HepG2 (cell line): Measurements from ENCODE around the gene LRRC45. TPM values are rescaled to one million over a fixed set of nuclear protein-coding genes. Genes with fewer than 3 reads are reported as not detected.
A peak's percentile ranks its signal among the peaks of the same experiment; 100 is the strongest.

Experiments
- CAMTA2 ChIP-seq: sonication (generic); formaldehyde crosslinking; IDR thresholded peaks from 2 replicates; pipeline ENCODE4 v1.4.0; 2020; ENCODE audit warnings: mild to moderate bottlenecking, missing genetic modification reagents, borderline replicate concordance
- CCDC6 ChIP-seq: sonication (generic); formaldehyde crosslinking; IDR thresholded peaks from 2 replicates; pipeline ENCODE4 v1.8.1; 2022; ENCODE audit warnings: mild to moderate bottlenecking, missing genetic modification reagents, moderate library complexity
- DMAP1 ChIP-seq: IDR thresholded peaks from 2 replicates; pipeline ENCODE4 v1.6.1; 2016
- MEF2D ChIP-seq: sonication (generic); formaldehyde crosslinking; IDR thresholded peaks from 2 replicates; pipeline ENCODE4 v1.5.1; 2020; ENCODE audit warnings: mild to moderate bottlenecking, missing genetic modification reagents
- NFIB ChIP-seq: sonication (generic); formaldehyde crosslinking; IDR thresholded peaks from 2 replicates; pipeline ENCODE4 v1.9.0; 2021; ENCODE audit warnings: missing genetic modification reagents, mild to moderate bottlenecking, borderline replicate concordance
- SATB2 ChIP-seq: sonication (generic); formaldehyde crosslinking; IDR thresholded peaks from 2 replicates; pipeline ENCODE4 v1.5.0; 2020; ENCODE audit warnings: missing genetic modification reagents
- SNRNP70 ChIP-seq: fragments of 200-400 bp; formaldehyde crosslinking; IDR thresholded peaks from 2 replicates; pipeline ENCODE4 v1.6.1; 2017; ENCODE audit warnings: mild to moderate bottlenecking, low read depth, low read length, moderate library complexity
- SP2 ChIP-seq: sonication (generic); formaldehyde crosslinking; IDR thresholded peaks from 2 replicates; pipeline ENCODE4 v1.5.1; 2020; ENCODE audit warnings: mild to moderate bottlenecking, missing genetic modification reagents
- SUZ12 ChIP-seq: fragments of 150-350 bp; IDR thresholded peaks from 2 replicates; pipeline ENCODE4 v1.6.1; 2014; ENCODE audit warnings: low read depth, low read length
- ZC3H4 ChIP-seq: sonication (generic); formaldehyde crosslinking; IDR thresholded peaks from 2 replicates; pipeline ENCODE4 v1.4.0; 2020; ENCODE audit warnings: missing genetic modification reagents, borderline replicate concordance
- ZNF12 ChIP-seq: sonication (generic); formaldehyde crosslinking; IDR thresholded peaks from 2 replicates; pipeline ENCODE4 v1.5.0; 2020; ENCODE audit warnings: missing genetic modification reagents
- ZNF121 ChIP-seq: sonication (generic); formaldehyde crosslinking; IDR thresholded peaks from 2 replicates; pipeline ENCODE4 v1.5.0; 2020; ENCODE audit warnings: mild to moderate bottlenecking, missing genetic modification reagents
- ZNF138 ChIP-seq: sonication (generic); formaldehyde crosslinking; IDR thresholded peaks from 2 replicates; pipeline ENCODE4 v1.5.0; 2020; ENCODE audit warnings: mild to moderate bottlenecking, low read depth, missing genetic modification reagents
- ZNF17 ChIP-seq: sonication (generic); formaldehyde crosslinking; IDR thresholded peaks from 2 replicates; pipeline ENCODE4 v1.5.0; 2020; ENCODE audit warnings: mild to moderate bottlenecking, missing genetic modification reagents
- ZNF33A ChIP-seq: sonication (generic); formaldehyde crosslinking; IDR thresholded peaks from 2 replicates; pipeline ENCODE4 v1.5.1; 2020; ENCODE audit warnings: missing genetic modification reagents, mild to moderate bottlenecking, moderate library complexity, borderline replicate concordance
- ZNF503 ChIP-seq: sonication (generic); formaldehyde crosslinking; IDR thresholded peaks from 2 replicates; pipeline ENCODE4 v1.4.0; 2020; ENCODE audit warnings: missing genetic modification reagents
- ZNF605 ChIP-seq: sonication (generic); formaldehyde crosslinking; IDR thresholded peaks from 2 replicates; pipeline ENCODE4 v1.8.0; 2022; ENCODE audit warnings: mild to moderate bottlenecking, missing genetic modification reagents
- ZNF737 ChIP-seq: sonication (generic); formaldehyde crosslinking; IDR thresholded peaks from 2 replicates; pipeline ENCODE4 v1.5.0; 2020; ENCODE audit warnings: missing genetic modification reagents, mild to moderate bottlenecking, borderline replicate concordance
- ZNF879 ChIP-seq: sonication (generic); formaldehyde crosslinking; IDR thresholded peaks from 2 replicates; pipeline ENCODE4 v1.8.1; 2023; ENCODE audit warnings: missing genetic modification reagents
- ZSCAN21 ChIP-seq: sonication (generic); formaldehyde crosslinking; IDR thresholded peaks from 2 replicates; pipeline ENCODE4 v1.8.0; 2022; ENCODE audit warnings: mild to moderate bottlenecking, missing genetic modification reagents, moderate library complexity, borderline replicate concordance
- ZSCAN22 ChIP-seq: sonication (generic); formaldehyde crosslinking; IDR thresholded peaks from 2 replicates; pipeline ENCODE4 v1.4.0; 2020; ENCODE audit warnings: mild to moderate bottlenecking, missing genetic modification reagents
- polyA plus RNA-seq, 8 experiments: library from polyadenylated mRNA; depleted of rRNA in 3 of 8; stranded (reverse) in 7 of 8; unstranded in 1 of 8; fragments of >200 nt; fragmentation: Illumina TruSeq in 4 of 8; extraction: Trizol in 4 of 8; gene quantifications; 2 replicates each; pipeline versions ENCODE4 v1.2.1 to v1.2.3, GENCODE V29; 2011 to 2016; ENCODE audit warnings: low read depth in 4 of 8, missing spikeins in 1 of 8, mixed read lengths in 1 of 8; ENCODE audit not compliant: insufficient read depth in 1 of 8
- total RNA-seq, 5 experiments: library from RNA; depleted of rRNA; stranded (reverse); fragments of >200 nt; fragmentation: Illumina TruSeq; extraction: Trizol; gene quantifications; 2 replicates each; pipeline ENCODE4 v1.2.3, GENCODE V29; 2016; ENCODE audit warnings: low read depth in 1 of 5
- TF ChIP-seq, protein P1 (sequence below): sonication (generic); formaldehyde crosslinking; IDR thresholded peaks from 2 replicates; pipeline ENCODE4 v1.5.1; 2020; ENCODE audit warnings: mild to moderate bottlenecking, missing genetic modification reagents, borderline replicate concordance
- TF ChIP-seq, protein P2 (sequence below): sonication (generic); formaldehyde crosslinking; IDR thresholded peaks from 2 replicates; pipeline ENCODE4 v1.4.0; 2020; ENCODE audit warnings: missing genetic modification reagents
- TF ChIP-seq, protein P3 (sequence below): IDR thresholded peaks from 2 replicates; pipeline ENCODE4 v1.6.1; 2016
- TF ChIP-seq, protein P4 (sequence below): sonication (generic); formaldehyde crosslinking; IDR thresholded peaks from 2 replicates; pipeline ENCODE4 v1.5.0; 2020; ENCODE audit warnings: missing genetic modification reagents

The LRRC45 gene
- total and polyA plus RNA-seq, 2 of the 13 experiments (the other 11 are each of a cell fraction or from before 2014, with no cell fraction given): 11.6 to 48.1 TPM

DNA sequence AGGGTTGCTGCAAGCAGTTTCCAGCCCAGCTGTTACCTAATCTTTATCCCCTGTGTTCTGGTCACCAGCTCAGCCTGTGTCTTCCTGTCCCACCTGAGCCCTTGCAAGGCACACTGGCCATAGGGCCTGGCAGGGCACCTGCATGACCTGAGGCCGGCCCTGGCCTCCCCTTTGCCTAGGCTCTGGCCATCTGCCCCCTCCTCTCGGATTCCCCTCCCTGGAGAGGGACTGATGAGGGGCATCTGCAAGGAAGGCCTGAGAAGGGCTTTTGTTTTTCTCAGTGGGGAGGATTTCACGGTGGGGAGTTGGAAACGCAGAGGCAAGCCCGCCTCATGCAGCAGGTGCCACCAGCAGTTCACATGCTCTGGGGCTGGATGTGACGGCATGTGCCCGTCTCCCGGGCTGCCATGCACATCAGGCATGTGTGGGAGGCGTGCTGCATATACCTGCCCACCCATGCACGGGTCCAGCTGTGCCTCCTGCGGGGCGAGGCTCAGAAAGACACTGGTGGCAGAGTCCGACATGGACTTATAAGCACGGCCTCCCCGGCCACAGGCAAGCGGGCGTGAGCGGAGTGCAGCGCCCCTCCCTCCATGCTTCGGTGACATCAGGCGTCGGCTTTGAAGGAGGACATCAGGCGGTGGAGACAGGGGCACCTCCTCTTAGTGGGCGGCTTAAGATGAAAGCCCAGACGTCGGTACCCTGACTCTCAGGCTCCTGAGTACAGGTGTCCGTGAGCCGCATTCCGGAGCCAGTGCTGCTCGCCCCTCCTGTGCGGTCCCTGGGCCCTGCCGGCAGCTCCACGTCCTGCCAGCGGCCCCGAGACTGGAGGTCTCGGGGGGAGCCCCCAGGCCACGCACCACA lies 29.1 kb upstream of the LRRC45 start (continued):
- no peak for TF ChIP-seq ZNF12
- TF ChIP-seq ZNF138 (CRISPR knock-in tag): no peak
- peak; percentile 80 for TF ChIP-seq MEF2D
- peak; percentile 21; the same call in 1 of the 2 replicates for TF ChIP-seq CCDC6 (CRISPR knock-in tag)
- TF ChIP-seq, protein P1, sequence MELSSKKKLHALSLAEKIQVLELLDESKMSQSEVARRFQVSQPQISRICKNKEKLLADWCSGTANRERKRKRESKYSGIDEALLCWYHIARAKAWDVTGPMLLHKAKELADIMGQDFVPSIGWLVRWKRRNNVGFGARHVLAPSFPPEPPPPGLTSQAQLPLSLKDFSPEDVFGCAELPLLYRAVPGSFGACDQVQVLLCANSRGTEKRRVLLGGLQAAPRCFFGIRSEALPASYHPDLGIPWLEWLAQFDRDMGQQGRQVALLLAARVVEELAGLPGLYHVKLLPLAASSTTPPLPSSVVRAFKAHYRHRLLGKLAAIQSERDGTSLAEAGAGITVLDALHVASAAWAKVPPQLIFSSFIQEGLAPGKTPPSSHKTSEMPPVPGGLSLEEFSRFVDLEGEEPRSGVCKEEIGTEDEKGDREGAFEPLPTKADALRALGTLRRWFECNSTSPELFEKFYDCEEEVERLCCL (CRISPR knock-in tag): 0 out of 2 replicates have a peak, but pooled peaks have one; percentile 17
- TF ChIP-seq, protein P2, sequence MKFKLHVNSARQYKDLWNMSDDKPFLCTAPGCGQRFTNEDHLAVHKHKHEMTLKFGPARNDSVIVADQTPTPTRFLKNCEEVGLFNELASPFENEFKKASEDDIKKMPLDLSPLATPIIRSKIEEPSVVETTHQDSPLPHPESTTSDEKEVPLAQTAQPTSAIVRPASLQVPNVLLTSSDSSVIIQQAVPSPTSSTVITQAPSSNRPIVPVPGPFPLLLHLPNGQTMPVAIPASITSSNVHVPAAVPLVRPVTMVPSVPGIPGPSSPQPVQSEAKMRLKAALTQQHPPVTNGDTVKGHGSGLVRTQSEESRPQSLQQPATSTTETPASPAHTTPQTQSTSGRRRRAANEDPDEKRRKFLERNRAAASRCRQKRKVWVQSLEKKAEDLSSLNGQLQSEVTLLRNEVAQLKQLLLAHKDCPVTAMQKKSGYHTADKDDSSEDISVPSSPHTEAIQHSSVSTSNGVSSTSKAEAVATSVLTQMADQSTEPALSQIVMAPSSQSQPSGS (CRISPR knock-in tag): peak; percentile 47; the same call in 1 of the 2 replicates
- no peak for TF ChIP-seq ZNF33A
- no peak for TF ChIP-seq SNRNP70
- TF ChIP-seq SP2: no peak
- peak; percentile 46 for TF ChIP-seq SATB2 (CRISPR knock-in tag)
- TF ChIP-seq NFIB: no peak
- peak; percentile 98 for TF ChIP-seq ZC3H4 (CRISPR knock-in tag)
- TF ChIP-seq, protein P3, sequence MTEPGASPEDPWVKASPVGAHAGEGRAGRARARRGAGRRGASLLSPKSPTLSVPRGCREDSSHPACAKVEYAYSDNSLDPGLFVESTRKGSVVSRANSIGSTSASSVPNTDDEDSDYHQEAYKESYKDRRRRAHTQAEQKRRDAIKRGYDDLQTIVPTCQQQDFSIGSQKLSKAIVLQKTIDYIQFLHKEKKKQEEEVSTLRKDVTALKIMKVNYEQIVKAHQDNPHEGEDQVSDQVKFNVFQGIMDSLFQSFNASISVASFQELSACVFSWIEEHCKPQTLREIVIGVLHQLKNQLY (CRISPR knock-in tag): no peak
- TF ChIP-seq ZNF121 (CRISPR knock-in tag): peak; percentile 36; the same call in 1 of the 2 replicates
- TF ChIP-seq ZNF503 (CRISPR knock-in tag): no peak
- no peak for TF ChIP-seq ZNF17 (CRISPR knock-in tag)
- peak; percentile 70 for TF ChIP-seq ZSCAN21 (CRISPR knock-in tag)
- TF ChIP-seq SUZ12: no peak
- no peak for TF ChIP-seq ZSCAN22 (CRISPR knock-in tag)
- 0 out of 2 replicates have a peak, but pooled peaks have one; percentile 61 for TF ChIP-seq ZNF737 (CRISPR knock-in tag)
- TF ChIP-seq ZNF879 (CRISPR knock-in tag): 0 out of 2 replicates have a peak, but pooled peaks have one; percentile 72
- peak; percentile 75 for TF ChIP-seq ZNF605 (CRISPR knock-in tag)
- TF ChIP-seq DMAP1 (CRISPR knock-in tag): no peak; the same call in 1 of the 2 replicates
- no peak; the same call in 1 of the 2 replicates for TF ChIP-seq CAMTA2 (CRISPR knock-in tag)
- TF ChIP-seq, protein P4, sequence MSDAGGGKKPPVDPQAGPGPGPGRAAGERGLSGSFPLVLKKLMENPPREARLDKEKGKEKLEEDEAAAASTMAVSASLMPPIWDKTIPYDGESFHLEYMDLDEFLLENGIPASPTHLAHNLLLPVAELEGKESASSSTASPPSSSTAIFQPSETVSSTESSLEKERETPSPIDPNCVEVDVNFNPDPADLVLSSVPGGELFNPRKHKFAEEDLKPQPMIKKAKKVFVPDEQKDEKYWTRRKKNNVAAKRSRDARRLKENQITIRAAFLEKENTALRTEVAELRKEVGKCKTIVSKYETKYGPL (CRISPR knock-in tag): no peak
